Adipocyte (in vitro differentiated cells): ENCODE measurements around the gene TRAF5.
"Not testable (repeated sequence)": the region's sequence is repeated elsewhere in the genome, so short reads cannot be mapped to it uniquely, and the experiment has no call there.

ENCODE experiments used
- DNase-seq: peaks from one replicate; pipeline ENCODE4 v3.0.0-alpha.2; 2015; ENCODE audit warnings: low read depth
- H3K27me3 ChIP-seq: replicated peaks from 2 replicates; pipeline ENCODE4 v1.7.0; 2013; ENCODE audit warnings: mild to moderate bottlenecking, low read length, moderate library complexity; ENCODE audit not compliant: control insufficient read depth, insufficient read depth
- H3K36me3 ChIP-seq: 2 replicates; pipeline ENCODE4 v1.7.0; 2013; ENCODE audit warnings: low read length, mild to moderate bottlenecking, moderate library complexity; ENCODE audit not compliant: control insufficient read depth, insufficient read depth, severe bottlenecking
- H3K4me1 ChIP-seq: 2 replicates; pipeline ENCODE4 v1.7.0; 2013; ENCODE audit warnings: mild to moderate bottlenecking, low read length, moderate library complexity; ENCODE audit not compliant: control insufficient read depth, insufficient read depth
- H3K4me3 ChIP-seq: 2 replicates; pipeline ENCODE4 v1.7.0; 2013; ENCODE audit warnings: mild to moderate bottlenecking, low read length, moderate library complexity
- H3K9ac ChIP-seq: 2 replicates; pipeline ENCODE4 v1.7.0; 2013; ENCODE audit warnings: mild to moderate bottlenecking, low read length, moderate library complexity
- H3K9me3 ChIP-seq: 2 replicates; pipeline ENCODE4 v1.7.0; 2013; ENCODE audit warnings: mild to moderate bottlenecking, low read length, moderate library complexity; ENCODE audit not compliant: control insufficient read depth

The TRAF5 gene

DNA sequence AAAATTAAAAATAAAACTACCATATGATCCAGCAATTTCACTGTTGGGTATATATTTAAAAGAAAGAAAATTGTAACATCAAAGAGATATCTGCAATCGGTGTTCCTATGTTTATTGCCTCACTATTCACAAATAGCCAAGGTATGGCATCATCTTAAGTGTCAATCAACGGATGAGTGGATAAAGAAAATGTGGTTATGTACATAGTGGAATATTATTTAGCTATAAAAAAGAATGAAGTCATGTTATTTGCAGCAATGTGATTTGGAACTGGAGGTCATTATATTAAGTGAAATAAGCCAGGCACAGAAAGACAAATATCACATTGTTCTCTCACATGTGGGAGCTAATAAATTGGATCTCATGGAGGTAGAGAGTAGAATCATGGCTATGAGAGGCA is 89.1 kb downstream of the TRAF5 start:
- Histone ChIP-seq H3K27me3 (no peaks in the 10 kb centered on the region), H3K9ac (peak overlapping the region; percentile 63), H3K4me1 (peaks cover 2% of the 10 kb centered on the region), H3K4me3 (peak overlapping the region; percentile 63), H3K36me3 (no peaks in the 10 kb centered on the region), H3K9me3 (no peaks in the 10 kb centered on the region)
- DNase-seq, result peak; percentile 2

DNA sequence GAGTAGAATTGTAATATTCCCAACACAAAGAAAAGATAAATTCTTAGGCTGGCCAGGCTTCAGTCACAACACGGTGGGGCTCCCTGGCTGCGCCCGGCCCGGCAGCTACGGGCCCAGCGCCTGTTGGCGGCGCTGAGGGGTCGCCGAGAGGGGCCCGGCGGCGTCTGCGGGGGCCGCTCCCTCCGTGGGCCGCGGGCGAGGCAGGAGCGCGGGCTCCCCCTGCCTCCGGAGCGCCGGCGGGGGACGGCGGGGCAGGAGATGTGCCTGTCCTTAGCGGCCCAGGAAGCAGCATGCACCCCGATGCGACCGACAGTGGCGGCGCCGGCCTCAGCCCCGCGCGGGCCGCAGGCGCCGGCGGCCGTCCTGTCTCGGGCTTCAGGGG is 89.6 kb downstream of the TRAF5 start:
- not testable (repeated sequence) for H3K4me1 ChIP-seq, H3K27me3 ChIP-seq, H3K9me3 ChIP-seq, H3K36me3 ChIP-seq
- DNase-seq, result peak; percentile 64
- peak overlapping the region; percentile 63 for H3K4me3 ChIP-seq
- H3K9ac ChIP-seq, result peak overlapping the region; percentile 63

DNA sequence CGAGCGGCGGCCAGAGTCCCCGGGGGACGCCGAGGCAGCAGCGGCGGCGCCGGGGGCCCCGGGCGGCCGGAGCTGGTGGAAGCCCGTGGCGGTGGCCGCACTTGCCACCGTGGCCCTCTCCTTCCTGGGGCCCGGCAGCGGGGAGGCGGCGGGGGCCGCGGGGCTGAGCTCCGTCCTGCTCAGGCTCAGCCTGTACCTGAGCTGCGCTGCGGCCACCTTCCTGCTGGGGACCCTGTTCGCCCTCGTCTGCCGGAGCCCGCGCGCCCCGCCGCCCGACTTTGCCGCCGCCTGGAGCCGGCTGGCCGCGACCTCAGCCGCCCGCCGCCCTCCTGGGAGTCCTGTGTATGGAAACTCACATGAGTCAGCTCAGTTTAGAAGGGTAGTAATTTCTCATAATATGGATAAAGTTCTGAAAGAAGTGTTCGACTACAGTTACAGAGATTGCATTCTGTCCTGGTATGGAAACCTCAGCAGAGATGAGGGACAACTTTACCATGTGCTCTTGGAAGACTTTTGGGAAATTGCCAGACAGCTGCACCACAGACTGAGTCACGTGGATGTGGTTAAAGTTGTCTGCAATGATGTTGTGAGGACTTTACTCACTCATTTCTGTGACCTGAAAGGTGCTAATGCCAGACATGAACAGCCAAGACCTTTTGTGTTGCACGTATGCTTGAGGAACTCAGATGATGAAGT is 90.1 kb downstream of the TRAF5 start:
- Histone ChIP-seq H3K9ac (peak overlapping the region; percentile 63), H3K4me3 (peak overlapping the region; percentile 63)
- H3K9me3 ChIP-seq, H3K36me3 ChIP-seq, H3K27me3 ChIP-seq, H3K4me1 ChIP-seq: not testable (repeated sequence)
- DNase-seq, result peak; percentile 78

DNA sequence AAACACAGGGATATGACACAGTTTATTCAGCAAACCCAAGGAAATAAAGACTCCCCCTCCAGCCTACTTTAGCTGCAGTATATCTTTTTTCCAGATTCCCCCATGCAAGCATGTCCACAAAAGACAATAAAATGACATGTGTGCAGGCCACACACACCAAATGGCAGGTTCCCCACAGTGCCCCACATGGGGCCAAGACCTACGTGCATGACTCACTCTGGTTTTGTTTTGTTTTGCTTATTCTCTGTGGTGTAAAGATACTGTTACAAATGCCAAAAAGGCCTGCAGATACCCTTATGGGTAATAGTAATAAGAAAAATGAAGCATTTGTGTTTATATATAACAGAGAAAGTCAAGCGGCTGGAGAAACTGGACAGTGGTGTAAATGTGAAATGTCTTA is 93.8 kb downstream of the TRAF5 start:
- Histone ChIP-seq H3K9me3 (no peaks in the 10 kb centered on the region), H3K27me3 (no peaks in the 10 kb centered on the region), H3K9ac (no peak overlapping the region), H3K4me1 (peaks cover 8% of the 10 kb centered on the region), H3K36me3 (no peaks in the 10 kb centered on the region), H3K4me3 (no peak overlapping the region)
- peak; percentile 61 for DNase-seq

DNA sequence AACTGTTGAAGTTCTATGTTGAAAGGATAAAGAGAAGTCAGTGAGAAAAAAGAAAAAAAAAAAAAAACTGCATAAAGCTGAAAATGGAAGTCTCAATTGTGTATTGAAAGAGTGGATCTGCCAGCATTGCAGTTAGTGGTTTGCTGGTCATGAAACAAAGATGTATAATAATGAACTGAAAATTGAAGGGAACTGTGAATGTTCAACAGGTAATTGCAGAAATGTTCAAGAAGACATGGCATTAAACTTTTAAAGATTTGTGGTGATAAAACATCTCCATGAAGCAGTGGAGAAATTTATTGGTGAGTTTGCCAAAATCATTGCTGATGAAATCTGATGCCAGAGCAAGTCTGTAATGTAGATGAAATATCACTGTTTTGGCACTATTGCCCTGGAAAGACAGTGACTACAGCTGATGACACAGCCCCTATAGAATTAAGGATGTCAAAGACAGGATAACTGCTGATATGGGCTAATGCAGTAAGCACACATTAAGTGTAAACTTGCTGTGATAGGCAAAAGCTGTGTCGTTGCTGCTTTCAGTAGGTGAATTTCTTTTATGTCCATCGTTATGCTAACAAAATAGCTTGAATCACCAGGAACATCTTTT is 94.3 kb downstream of the TRAF5 start:
- peak; percentile 56 for DNase-seq
- H3K4me1 ChIP-seq, result peaks cover 8% of the 10 kb centered on the region
- no peak overlapping the region for H3K9ac ChIP-seq
- no peak overlapping the region for H3K4me3 ChIP-seq
- H3K9me3 ChIP-seq, result no peaks in the 10 kb centered on the region
- no peaks in the 10 kb centered on the region for H3K36me3 ChIP-seq
- no peaks in the 10 kb centered on the region for H3K27me3 ChIP-seq

DNA sequence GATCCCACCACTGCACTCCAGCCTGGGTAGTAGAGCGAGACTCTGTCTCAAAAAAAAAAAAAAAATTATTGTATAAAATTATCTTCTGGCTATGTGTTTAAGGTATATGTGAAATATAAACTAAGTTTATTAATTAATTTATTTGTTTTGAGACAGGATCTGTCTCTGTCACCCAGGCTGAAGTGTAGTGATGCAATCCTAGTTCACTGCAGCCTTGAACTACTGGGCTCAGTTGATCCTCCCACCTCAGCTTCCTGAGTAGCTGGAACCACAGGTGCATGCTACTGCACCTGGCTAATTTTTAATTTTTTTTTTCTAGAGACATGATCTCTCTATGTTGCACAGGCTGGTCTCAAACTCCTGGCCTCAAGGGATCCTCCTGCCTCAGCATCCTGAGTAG is 97.4 kb downstream of the TRAF5 start:
- DNase-seq, result no peak
- no peak overlapping the region for H3K4me3 ChIP-seq
- H3K9me3 ChIP-seq, result no peaks in the 10 kb centered on the region
- no peak overlapping the region for H3K9ac ChIP-seq
- H3K4me1 ChIP-seq, result peaks cover 8% of the 10 kb centered on the region
- H3K27me3 ChIP-seq, result no peaks in the 10 kb centered on the region
- peaks cover 3% of the 10 kb centered on the region for H3K36me3 ChIP-seq
